Neural progenitor cell (in vitro differentiated cells): ENCODE results near the gene ZXDA. TPM values are rescaled to one million over a fixed set of nuclear protein-coding genes. Genes with fewer than 3 reads are reported as not detected.
"Not testable (repeated sequence)": the region's sequence is repeated elsewhere in the genome, so short reads cannot be mapped to it uniquely, and the experiment has no call there.

Experiments used
- DNase-seq: peaks from one replicate; pipeline ENCODE4 v3.0.0-alpha.2; 2016; ENCODE audit warnings: low spot score
- H2AFZ ChIP-seq: fragments of 200-600 bp; sonication (generic); replicated peaks from 2 replicates; pipeline ENCODE4 v1.6.1; 2016; ENCODE audit warnings: antibody characterized with exemption
- H3F3A ChIP-seq: fragments of 200-600 bp; sonication (generic); 2 replicates; pipeline ENCODE4 v1.6.1; 2016; ENCODE audit warnings: antibody characterized with exemption, low read depth
- H3K27ac ChIP-seq: fragments of 200-600 bp; sonication (generic); 2 replicates; pipeline ENCODE4 v1.5.1; 2016; ENCODE audit warnings: mild to moderate bottlenecking
- H3K27me3 ChIP-seq: fragments of 200-600 bp; sonication (generic); 2 replicates; pipeline ENCODE4 v1.6.1; 2016; ENCODE audit warnings: mild to moderate bottlenecking, moderate library complexity
- H3K36me3 ChIP-seq: fragments of 200-600 bp; sonication (generic); 2 replicates; pipeline ENCODE4 v1.5.1; 2016
- H3K4me1 ChIP-seq: fragments of 200-600 bp; sonication (generic); 2 replicates; pipeline ENCODE4 v1.6.1; 2016; ENCODE audit warnings: mixed run types
- H3K4me2 ChIP-seq: fragments of 200-600 bp; sonication (generic); 2 replicates; pipeline ENCODE4 v1.6.1; 2016
- H3K4me3 ChIP-seq: fragments of 200-600 bp; sonication (generic); 2 replicates; pipeline ENCODE4 v1.5.1; 2016
- H3K79me2 ChIP-seq: fragments of 200-600 bp; sonication (generic); 2 replicates; pipeline ENCODE4 v1.6.1; 2016; ENCODE audit warnings: low read depth
- H3K9ac ChIP-seq: fragments of 200-600 bp; sonication (generic); 2 replicates; pipeline ENCODE4 v1.6.1; 2016
- H3K9me3 ChIP-seq: fragments of 200-600 bp; sonication (generic); 2 replicates; pipeline ENCODE4 v1.5.1; 2016; ENCODE audit warnings: low read depth
- H4K20me1 ChIP-seq: fragments of 200-600 bp; sonication (generic); 2 replicates; pipeline ENCODE4 v1.6.1; 2016; ENCODE audit warnings: low read depth
- H3K27ac Mint-ChIP-seq: 3 replicates; pipeline ENCODE4 v1.8.0; 2021; ENCODE audit warnings: mixed read lengths
- H3K27me3 Mint-ChIP-seq: 2 replicates; pipeline ENCODE4 v1.8.0; 2022; ENCODE audit warnings: low read depth, mild to moderate bottlenecking, inconsistent platforms, moderate library complexity, mixed read lengths; ENCODE audit not compliant: insufficient read depth
- H3K36me3 Mint-ChIP-seq: 3 replicates; pipeline ENCODE4 v1.8.0; 2021; ENCODE audit warnings: mixed read lengths
- H3K4me1 Mint-ChIP-seq: 3 replicates; pipeline ENCODE4 v1.8.0; 2021; ENCODE audit warnings: mixed read lengths
- H3K4me3 Mint-ChIP-seq: 3 replicates; pipeline ENCODE4 v1.8.0; 2021; ENCODE audit warnings: mild to moderate bottlenecking, moderate library complexity, mixed read lengths
- H3K9me3 Mint-ChIP-seq: 3 replicates; pipeline ENCODE4 v1.8.0; 2020; ENCODE audit warnings: mixed read lengths
- CTCF ChIP-seq: fragments of 200-600 bp; sonication (generic); IDR thresholded peaks from 2 replicates; pipeline ENCODE4 v1.5.1; 2017; ENCODE audit warnings: antibody characterized with exemption, mild to moderate bottlenecking
- EZH2 ChIP-seq: fragments of 200-600 bp; sonication (generic); IDR thresholded peaks from 2 replicates; pipeline ENCODE4 v1.6.1; 2017; ENCODE audit warnings: antibody characterized with exemption, mild to moderate bottlenecking, moderate library complexity
- EZH2phosphoT487 ChIP-seq: fragments of 200-600 bp; sonication (generic); IDR thresholded peaks from 2 replicates; pipeline ENCODE4 v1.6.1; 2017; ENCODE audit warnings: antibody characterized with exemption
- total RNA-seq: library from RNA; depleted of rRNA; stranded (reverse); fragments of >200 nt; gene quantifications from 2 replicates; pipeline ENCODE4 v1.2.3, GENCODE V29; 2015; ENCODE audit warnings: low replicate concordance

The ZXDA gene
- total RNA-seq, 1 donor from 2014 or later, result not detected

- Mint-ChIP-seq H3K27me3 (peaks cover 3% of the 10 kb centered on the region), H3K36me3 (no peaks in the 10 kb centered on the region), H3K9me3 (peaks cover 6% of the 10 kb centered on the region), H3K27ac (no peak overlapping the region), H3K4me1 (no peaks in the 10 kb centered on the region), H3K4me3 (no peak overlapping the region)
- H3F3A ChIP-seq, result no peaks in the 10 kb centered on the region
- no peaks in the 10 kb centered on the region for H3K4me1 ChIP-seq
- H3K4me2 ChIP-seq, result no peak overlapping the region
- no peak overlapping the region for H3K9ac ChIP-seq
- no peak for TF ChIP-seq CTCF
- no peak for TF ChIP-seq EZH2phosphoT487
- TF ChIP-seq EZH2, result no peak
- no peaks in the 10 kb centered on the region for H3K27me3 ChIP-seq
- no peaks in the 10 kb centered on the region for H4K20me1 ChIP-seq
- no peaks in the 10 kb centered on the region for H3K9me3 ChIP-seq
- no peak for DNase-seq
- H3K36me3 ChIP-seq, result no peaks in the 10 kb centered on the region
- H3K4me3 ChIP-seq, result no peak overlapping the region
- no peak overlapping the region for H2AFZ ChIP-seq
- H3K79me2 ChIP-seq, result no peaks in the 10 kb centered on the region
- H3K27ac ChIP-seq, result no peak overlapping the region
These were observed 15.5 kb upstream of the ZXDA start for GRCh38 chrX:57925806-57926205.

- H3K27me3 Mint-ChIP-seq, result no peaks in the 10 kb centered on the region
- Histone ChIP-seq H3K4me1 (no peaks in the 10 kb centered on the region), H3K36me3 (no peaks in the 10 kb centered on the region), H2AFZ (no peak overlapping the region), H3K27me3 (no peaks in the 10 kb centered on the region), H3K79me2 (no peaks in the 10 kb centered on the region), H3K9ac (no peak overlapping the region), H4K20me1 (no peaks in the 10 kb centered on the region), H3K27ac (no peak overlapping the region), H3F3A (no peaks in the 10 kb centered on the region), H3K4me3 (no peak overlapping the region), H3K9me3 (no peaks in the 10 kb centered on the region), H3K4me2 (no peak overlapping the region)
- DNase-seq, result no peak
- H3K27ac Mint-ChIP-seq, result no peak overlapping the region
- TF ChIP-seq CTCF, result peak; percentile 36
- no peak for TF ChIP-seq EZH2phosphoT487
- no peak for TF ChIP-seq EZH2
- no peaks in the 10 kb centered on the region for H3K4me1 Mint-ChIP-seq
- H3K9me3 Mint-ChIP-seq, result peaks cover 10% of the 10 kb centered on the region
- H3K4me3 Mint-ChIP-seq, result no peak overlapping the region
- no peaks in the 10 kb centered on the region for H3K36me3 Mint-ChIP-seq
These were observed 8.6 kb upstream of the ZXDA start for GRCh38 chrX:57918750-57919436.

- no peak overlapping the region for H3K27ac Mint-ChIP-seq
- H2AFZ ChIP-seq, result no peak overlapping the region
- H3K27ac ChIP-seq, result no peak overlapping the region
- H3K36me3 Mint-ChIP-seq, result no peaks in the 10 kb centered on the region
- H3K79me2 ChIP-seq, result no peaks in the 10 kb centered on the region
- H3F3A ChIP-seq, result no peaks in the 10 kb centered on the region
- no peaks in the 10 kb centered on the region for H4K20me1 ChIP-seq
- no peak overlapping the region for H3K4me3 Mint-ChIP-seq
- peaks cover 17% of the 10 kb centered on the region for H3K9me3 Mint-ChIP-seq
- H3K4me1 ChIP-seq, result no peaks in the 10 kb centered on the region
- H3K9me3 ChIP-seq, result no peaks in the 10 kb centered on the region
- peaks cover 2% of the 10 kb centered on the region for H3K4me1 Mint-ChIP-seq
- H3K27me3 Mint-ChIP-seq, result peaks cover 2% of the 10 kb centered on the region
- TF ChIP-seq CTCF (no peak), EZH2 (no peak), EZH2phosphoT487 (no peak)
- no peak overlapping the region for H3K9ac ChIP-seq
- DNase-seq, result no peak
- no peaks in the 10 kb centered on the region for H3K36me3 ChIP-seq
- no peaks in the 10 kb centered on the region for H3K27me3 ChIP-seq
- H3K4me3 ChIP-seq, result no peak overlapping the region
- no peak overlapping the region for H3K4me2 ChIP-seq
These were observed 5.4 kb upstream of the ZXDA start for GRCh38 chrX:57915680-57916079.

GRCh38 chrX:57909595-57910286, 517 bp downstream of the ZXDA start:
- not testable (repeated sequence) for H3K4me1 ChIP-seq, H3K36me3 ChIP-seq, H3K27ac ChIP-seq, H3K4me2 ChIP-seq, H3K27me3 ChIP-seq, H3F3A ChIP-seq, H3K4me3 Mint-ChIP-seq, DNase-seq, H3K79me2 ChIP-seq, H3K9ac ChIP-seq, H4K20me1 ChIP-seq, H3K4me1 Mint-ChIP-seq, H3K27ac Mint-ChIP-seq, H3K4me3 ChIP-seq, H3K27me3 Mint-ChIP-seq, H3K36me3 Mint-ChIP-seq, H2AFZ ChIP-seq
- H3K9me3 Mint-ChIP-seq, result peaks cover 13% of the 10 kb centered on the region
- H3K9me3 ChIP-seq, result peaks cover 14% of the 10 kb centered on the region

GRCh38 chrX:57908972-57909594, 1.2 kb downstream of the ZXDA start:
- not testable (repeated sequence) for DNase-seq, H3K27me3 ChIP-seq, H3K79me2 ChIP-seq, H3K36me3 Mint-ChIP-seq, H3F3A ChIP-seq, H2AFZ ChIP-seq, H3K27me3 Mint-ChIP-seq, H3K4me1 Mint-ChIP-seq, H3K36me3 ChIP-seq, H3K27ac Mint-ChIP-seq, H3K4me3 ChIP-seq, H3K27ac ChIP-seq, H4K20me1 ChIP-seq, H3K4me2 ChIP-seq, H3K9ac ChIP-seq, H3K4me3 Mint-ChIP-seq, H3K4me1 ChIP-seq
- H3K9me3 Mint-ChIP-seq, result peaks cover 13% of the 10 kb centered on the region
- peaks cover 14% of the 10 kb centered on the region for H3K9me3 ChIP-seq
